ENCODE measurements around the gene MYT1. TPM values are rescaled to one million over a fixed set of nuclear protein-coding genes. Genes with fewer than 3 reads are reported as not detected.

MYT1 gene
- total and polyA plus RNA-seq, 2 donors (not counting 1 experiment from before 2014, with no cell fraction given), result not detected

- no peak overlapping the region for H3K27ac ChIP-seq (ENCODE audit: insufficient read depth, low read length)
- H2AFZ ChIP-seq (ENCODE audit: low read length), result no peak overlapping the region
- no peaks in the 10 kb centered on the region for H4K20me1 ChIP-seq (ENCODE audit: control insufficient read depth, extremely low read depth, insufficient read depth, low read length)
These were observed 107.4 kb downstream of the MYT1 start for GRCh38 chr20:64271636-64272035.

GRCh38 chr20:64273109-64273508 is 108.9 kb downstream of the MYT1 start:
- Histone ChIP-seq H3K27me3 (ENCODE audit: control insufficient read depth, insufficient read depth, low read length) (no peaks in the 10 kb centered on the region), H3K9ac (ENCODE audit: insufficient read depth, low read length) (no peak overlapping the region), H3K4me2 (ENCODE audit: extremely low read depth, insufficient read depth, low read length) (no peak overlapping the region), H2AFZ (ENCODE audit: low read length) (no peak overlapping the region), H3K4me3 (replicated peaks in 1 of 4; ENCODE audit: control extremely low read depth in 1 of 4, insufficient read depth in 1 of 4, low read depth in 3 of 4, low read length in 4 of 4) (no peak overlapping the region), H3K9me3 (ENCODE audit: control insufficient read depth, insufficient read depth, low read depth, low read length) (no peaks in the 10 kb centered on the region), H3K36me3 (ENCODE audit: control insufficient read depth, insufficient read depth, low read length) (peaks cover 2% of the 10 kb centered on the region), H3K79me2 (ENCODE audit: control insufficient read depth, insufficient read depth, low read length) (no peaks in the 10 kb centered on the region), H4K20me1 (ENCODE audit: control insufficient read depth, extremely low read depth, insufficient read depth, low read length) (no peaks in the 10 kb centered on the region), H3K4me1 (ENCODE audit: control insufficient read depth, extremely low read depth, insufficient read depth, low read length) (no peaks in the 10 kb centered on the region), H3K27ac (ENCODE audit: insufficient read depth, low read length) (no peak overlapping the region)
- no peak for DNase-seq (ENCODE audit: low read depth in 2 of 2)
- no peak for TF ChIP-seq EZH2 (IDR thresholded peaks at IDR 0.05; ENCODE audit: low read length, missing control alignments)
- TF ChIP-seq CTCF (conservative IDR thresholded peaks at IDR 0.05 in 1 of 2, IDR thresholded peaks at IDR 0.05 in 1 of 2; ENCODE audit: low read depth in 1 of 2, low read length in 2 of 2), result no peak

More at GRCh38 chr20:64271636-64272035, 107.4 kb downstream of the MYT1 start:
- Histone ChIP-seq H3K9ac (ENCODE audit: insufficient read depth, low read length) (no peak overlapping the region), H3K36me3 (ENCODE audit: control insufficient read depth, insufficient read depth, low read length) (peaks cover 2% of the 10 kb centered on the region), H3K4me3 (replicated peaks in 1 of 4; ENCODE audit: control extremely low read depth in 1 of 4, insufficient read depth in 1 of 4, low read depth in 3 of 4, low read length in 4 of 4) (no peak overlapping the region), H3K27me3 (ENCODE audit: control insufficient read depth, insufficient read depth, low read length) (no peaks in the 10 kb centered on the region), H3K79me2 (ENCODE audit: control insufficient read depth, insufficient read depth, low read length) (no peaks in the 10 kb centered on the region), H3K9me3 (ENCODE audit: control insufficient read depth, insufficient read depth, low read depth, low read length) (no peaks in the 10 kb centered on the region), H3K4me1 (ENCODE audit: control insufficient read depth, extremely low read depth, insufficient read depth, low read length) (no peaks in the 10 kb centered on the region), H3K4me2 (ENCODE audit: extremely low read depth, insufficient read depth, low read length) (no peak overlapping the region)
- no peak for TF ChIP-seq CTCF (conservative IDR thresholded peaks at IDR 0.05 in 1 of 2, IDR thresholded peaks at IDR 0.05 in 1 of 2; ENCODE audit: low read depth in 1 of 2, low read length in 2 of 2)
- TF ChIP-seq EZH2 (IDR thresholded peaks at IDR 0.05; ENCODE audit: low read length, missing control alignments), result no peak
- DNase-seq (ENCODE audit: low read depth in 2 of 2), result no peak

DNA sequence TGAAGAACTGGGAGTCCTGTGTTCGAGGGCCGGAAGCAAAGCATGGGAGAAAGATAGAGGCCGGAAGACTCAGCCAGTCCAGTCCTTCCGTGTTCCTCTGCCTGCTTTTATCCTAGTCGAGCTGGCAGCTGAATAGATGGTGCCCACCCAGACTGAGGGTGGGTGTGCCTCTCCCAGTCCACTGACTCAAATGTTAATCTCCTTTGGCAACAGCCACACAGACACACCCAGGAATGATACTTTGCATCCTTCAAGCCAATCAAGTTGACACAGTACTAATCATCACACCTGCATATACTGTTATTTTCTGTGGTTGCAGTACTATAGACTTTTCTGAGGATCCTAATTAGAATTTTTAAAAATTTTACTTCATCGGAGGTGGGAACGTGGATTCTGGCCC is 112.6 kb downstream of the MYT1 start:
- Histone ChIP-seq H3K36me3 (ENCODE audit: control insufficient read depth, insufficient read depth, low read length) (no peaks in the 10 kb centered on the region), H2AFZ (ENCODE audit: low read length) (no peak overlapping the region), H4K20me1 (ENCODE audit: control insufficient read depth, extremely low read depth, insufficient read depth, low read length) (no peaks in the 10 kb centered on the region), H3K79me2 (ENCODE audit: control insufficient read depth, insufficient read depth, low read length) (no peaks in the 10 kb centered on the region), H3K4me1 (ENCODE audit: control insufficient read depth, extremely low read depth, insufficient read depth, low read length) (no peaks in the 10 kb centered on the region), H3K9ac (ENCODE audit: insufficient read depth, low read length) (no peak overlapping the region), H3K27ac (ENCODE audit: insufficient read depth, low read length) (no peak overlapping the region), H3K27me3 (ENCODE audit: control insufficient read depth, insufficient read depth, low read length) (no peaks in the 10 kb centered on the region), H3K4me3 (replicated peaks in 1 of 4; ENCODE audit: control extremely low read depth in 1 of 4, insufficient read depth in 1 of 4, low read depth in 3 of 4, low read length in 4 of 4) (no peak overlapping the region), H3K9me3 (ENCODE audit: control insufficient read depth, insufficient read depth, low read depth, low read length) (no peaks in the 10 kb centered on the region), H3K4me2 (ENCODE audit: extremely low read depth, insufficient read depth, low read length) (no peak overlapping the region)
- TF ChIP-seq CTCF (conservative IDR thresholded peaks at IDR 0.05 in 1 of 2, IDR thresholded peaks at IDR 0.05 in 1 of 2; ENCODE audit: low read depth in 1 of 2, low read length in 2 of 2) (no peak), EZH2 (IDR thresholded peaks at IDR 0.05; ENCODE audit: low read length, missing control alignments) (no peak)
- DNase-seq (ENCODE audit: low read depth in 2 of 2), result no peak
